EH (cell line): ENCODE data around the gene TTLL6.
"Not testable (repeated sequence)": the region's sequence is repeated elsewhere in the genome, so short reads cannot be mapped to it uniquely, and the experiment has no call there.

Source experiments
- DNase-seq: peaks from one replicate; pipeline ENCODE4 v3.0.0-alpha.2; 2015; ENCODE audit warnings: low read depth

TTLL6 gene

DNA sequence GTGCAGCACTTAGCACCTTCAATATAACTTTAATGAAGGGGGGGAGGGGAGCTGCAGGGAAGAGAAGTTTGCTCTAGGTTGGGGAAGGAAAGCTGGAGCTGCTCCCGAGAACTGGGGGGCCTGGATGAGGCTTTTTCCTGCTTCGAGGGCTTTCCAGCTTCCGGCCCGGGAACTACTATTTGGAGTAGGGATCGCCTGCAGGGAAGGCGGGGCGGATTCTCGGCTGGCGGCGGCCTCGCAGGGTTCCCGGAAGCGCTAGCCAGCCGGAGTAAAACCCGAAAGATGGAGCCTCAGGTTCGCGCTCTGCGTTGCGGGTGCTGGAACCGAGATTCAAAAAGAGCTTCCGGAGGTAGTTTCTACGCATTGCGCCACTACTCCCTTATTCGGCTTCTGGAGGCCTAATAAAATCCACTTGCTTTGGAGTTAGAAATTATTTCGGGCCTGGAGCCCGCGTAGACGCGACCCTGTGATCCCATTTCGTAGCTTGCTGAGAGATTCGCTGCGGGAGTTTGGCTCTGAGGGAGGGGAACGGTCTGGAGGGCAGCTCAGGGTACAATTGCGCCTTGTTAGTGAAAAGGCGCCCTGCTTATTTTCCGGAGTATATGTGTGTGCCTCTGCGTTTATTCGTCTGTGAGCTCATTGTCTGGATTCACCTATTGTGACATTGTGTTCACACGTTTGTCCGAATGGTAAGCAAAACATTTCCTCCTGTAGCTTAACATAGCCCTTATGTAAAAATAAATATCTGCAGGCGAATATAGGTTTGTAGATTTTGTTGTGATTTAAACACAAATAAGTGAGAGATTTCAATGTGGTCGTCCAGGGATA lies 93.4 kb downstream of the TTLL6 start:
- DNase-seq: no peak

DNA sequence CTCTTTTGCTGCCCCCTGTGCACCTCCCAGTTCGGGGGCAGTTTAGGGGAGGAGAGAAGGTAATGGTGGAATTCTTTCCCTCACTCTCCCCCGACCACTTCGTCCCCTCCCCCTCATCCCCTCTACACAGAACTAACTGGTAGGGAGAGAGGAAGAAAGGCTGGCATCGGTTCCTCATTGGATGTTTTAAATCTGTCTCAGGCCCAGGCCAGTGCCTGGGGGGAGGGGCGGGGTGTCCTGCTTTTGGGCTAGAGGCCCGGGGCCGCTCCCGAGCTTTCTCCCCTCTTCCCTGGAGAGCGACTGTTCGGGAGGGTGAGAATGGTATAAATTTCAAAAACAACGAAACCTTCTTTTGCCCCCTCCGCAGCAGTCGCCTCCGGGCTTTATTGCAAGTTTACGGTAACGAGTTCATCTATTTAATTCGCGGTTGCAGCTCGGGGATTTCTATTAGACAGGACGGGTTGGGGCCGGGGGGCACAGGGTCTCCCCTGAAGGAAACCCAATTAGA lies 94.1 kb downstream of the TTLL6 start, which contains the start of gene PRAC2:
Gene PRAC2, plus strand, starts transcription at position 271 of the 508 bp plus-strand sequence. CDS start 1,226 bp downstream, outside the sequence.
- DNase-seq: no peak

- no peak for DNase-seq
Measured at GRCh38 chr17:48722201-48722907, 94.7 kb downstream of the TTLL6 start, which contains the start of gene PRAC1. Gene PRAC1, minus strand, starts transcription at chr17:48722518. Its CDS starts 126 bp downstream, at chr17:48722392.

DNA sequence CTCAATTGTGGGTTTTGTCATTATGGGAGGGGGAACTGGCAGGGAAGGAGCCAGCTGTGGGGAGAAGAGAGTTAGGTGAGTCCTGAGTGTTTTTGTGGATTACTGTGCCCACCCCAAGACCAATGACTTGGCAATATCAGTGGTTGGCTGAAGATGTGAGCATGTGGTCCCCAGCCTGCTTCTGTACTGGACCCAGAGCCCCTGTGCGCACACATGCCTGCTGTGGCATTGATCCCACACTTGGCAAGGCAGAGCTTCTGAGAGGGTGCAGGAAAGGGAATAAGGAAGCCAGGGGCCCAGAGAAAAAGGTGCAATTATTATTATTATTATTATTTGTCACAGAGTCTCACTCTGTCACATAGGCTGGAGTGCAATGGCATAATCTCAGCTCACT lies 96.0 kb downstream of the TTLL6 start:
- DNase-seq: no peak

- DNase-seq: no peak
Measured at GRCh38 chr17:48720266-48721008, 96.6 kb downstream of the TTLL6 start.

DNA sequence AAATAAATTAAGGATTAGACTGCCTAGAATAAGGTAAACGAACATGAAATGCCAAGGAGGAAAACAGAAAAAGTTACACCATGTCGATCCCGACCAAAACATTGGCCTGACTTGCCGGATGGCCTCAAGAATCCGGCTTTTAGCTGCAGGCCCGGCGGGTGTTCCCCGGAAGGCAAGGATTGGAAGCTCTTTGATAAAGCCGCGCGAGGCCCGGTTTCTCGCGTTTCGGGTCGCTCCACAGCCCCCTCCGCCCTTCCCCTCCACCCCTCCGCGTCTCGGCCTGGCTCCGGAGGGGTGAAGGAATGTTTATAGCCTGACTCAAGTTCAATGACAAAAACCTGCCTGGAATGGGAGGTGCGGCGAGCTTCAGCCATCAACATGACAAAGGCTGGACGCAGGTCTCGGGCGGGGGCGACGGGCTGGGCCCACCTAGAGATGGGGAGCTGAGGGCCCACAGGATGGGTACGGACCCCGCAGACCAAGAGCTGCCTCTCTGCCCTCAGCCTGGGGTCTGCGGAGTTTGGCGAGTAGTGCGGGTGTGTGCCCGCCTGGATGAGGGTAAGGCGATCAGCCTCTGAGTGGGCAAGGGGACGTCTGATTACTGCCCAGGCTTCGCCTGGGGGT lies 97.3 kb downstream of the TTLL6 start:
- no peak for DNase-seq

GRCh38 chr17:48718761-48719641 lies 98.0 kb downstream of the TTLL6 start:
- no peak for DNase-seq

GRCh38 chr17:48718227-48718760 lies 98.7 kb downstream of the TTLL6 start:
- no peak for DNase-seq

DNA sequence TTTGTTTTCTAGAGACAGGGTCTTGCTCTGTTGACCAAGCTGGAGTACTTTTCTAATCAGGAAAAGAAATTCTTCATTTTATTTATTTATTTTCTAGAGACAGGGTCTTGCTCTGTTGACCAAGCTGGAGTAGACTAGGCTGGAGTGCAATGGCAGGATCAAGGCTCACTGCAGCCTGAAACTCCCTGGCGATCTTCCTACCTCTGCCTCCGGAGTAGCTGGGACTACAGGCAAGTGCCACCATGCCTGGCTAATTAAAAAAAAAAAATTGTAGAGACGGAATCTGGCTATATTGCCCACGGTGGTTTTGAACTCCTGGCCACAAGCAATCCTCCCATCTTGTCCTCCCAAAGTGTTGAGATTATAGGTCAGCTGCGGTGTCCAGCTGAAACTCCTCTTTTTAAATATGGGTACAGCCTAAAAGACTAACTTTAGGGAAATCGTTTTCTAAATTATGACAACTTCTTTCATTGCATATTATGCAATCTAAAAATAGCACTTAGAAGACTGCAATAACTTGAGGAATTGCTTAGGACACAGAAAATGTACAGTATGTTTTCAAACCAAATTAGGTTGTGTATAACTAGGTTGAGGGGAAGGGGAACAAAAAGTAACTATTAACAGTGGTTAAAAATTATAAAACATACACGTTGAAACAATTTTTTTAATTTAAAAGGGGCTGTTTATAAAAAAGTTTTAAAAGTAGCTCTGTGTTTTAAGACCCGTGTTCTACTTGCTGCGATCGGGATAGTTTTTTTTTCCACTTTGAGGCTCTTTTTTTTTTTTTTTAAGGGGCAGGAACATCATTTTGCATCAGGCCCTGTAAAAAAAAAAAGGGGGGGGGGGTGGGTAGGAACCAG lies 99.4 kb downstream of the TTLL6 start:
- no peak for DNase-seq

DNA sequence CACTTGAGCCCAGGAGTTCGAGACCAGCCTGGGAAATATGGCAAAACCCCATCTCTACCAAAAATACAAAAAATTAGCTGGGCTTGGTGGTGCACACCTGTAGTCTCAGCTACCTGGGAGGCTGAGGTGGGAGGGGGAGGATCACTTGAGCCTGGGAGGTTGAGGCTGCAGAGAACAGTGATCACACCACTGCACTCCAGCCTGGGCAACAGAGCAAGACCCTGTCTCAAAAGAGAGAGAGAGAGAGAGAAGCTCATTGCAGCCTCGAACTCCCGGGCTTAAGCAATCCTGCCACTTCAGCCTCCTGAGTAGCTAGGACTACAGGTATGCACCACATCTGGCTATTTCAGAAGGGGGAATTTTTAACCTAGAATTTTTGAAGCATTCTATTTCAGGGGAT lies 100.5 kb downstream of the TTLL6 start:
- DNase-seq: not testable (repeated sequence)

DNA sequence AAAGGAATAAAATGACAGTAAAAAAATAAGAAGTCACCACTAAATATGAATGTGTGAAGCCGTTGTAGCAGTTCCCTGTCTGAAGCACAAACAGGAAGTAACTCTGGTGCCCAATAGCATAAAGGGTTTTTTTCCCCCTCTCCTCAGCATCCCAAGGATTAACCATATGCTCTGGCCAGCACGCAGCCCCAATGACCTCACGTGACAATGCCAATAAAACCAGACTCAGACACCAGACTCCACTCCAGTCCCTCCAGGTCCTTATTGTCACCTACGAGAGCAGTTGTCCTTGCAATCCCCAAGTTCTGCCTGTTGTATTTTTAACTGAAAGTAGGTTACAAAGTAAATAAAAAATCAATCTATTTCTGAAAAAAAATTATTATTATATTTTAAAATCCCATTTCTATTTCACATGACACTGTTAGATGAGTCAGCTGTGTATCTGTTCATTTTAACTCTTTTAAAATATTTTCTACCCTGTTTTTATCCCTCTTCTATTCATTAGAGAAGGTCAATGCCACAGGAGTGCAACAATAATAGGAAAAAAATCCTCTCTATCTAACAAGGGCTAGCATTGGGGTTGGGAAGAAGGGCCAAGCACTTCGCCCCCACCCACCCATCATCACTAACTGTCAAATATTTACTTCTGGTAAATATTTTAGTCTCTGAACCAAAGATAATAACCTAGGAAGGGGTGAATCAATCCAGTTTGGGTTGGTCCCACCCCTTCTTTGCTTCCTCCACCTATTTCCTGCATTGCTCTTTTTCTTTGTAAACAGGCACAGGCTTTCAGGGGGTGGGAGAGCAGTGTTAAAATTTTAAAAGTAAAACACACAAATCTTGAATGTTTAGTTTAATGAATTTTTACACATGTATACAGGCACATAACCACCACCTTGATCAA lies 101.3 kb downstream of the TTLL6 start:
- DNase-seq: no peak
